Activated gamma-delta T cell (primary cell): ENCODE data around the gene FANCB.

Source experiments
- DNase-seq: peaks from one replicate; lab custom pipeline; 2025; lab: John Stamatoyannopoulos, UW

The FANCB gene

DNA sequence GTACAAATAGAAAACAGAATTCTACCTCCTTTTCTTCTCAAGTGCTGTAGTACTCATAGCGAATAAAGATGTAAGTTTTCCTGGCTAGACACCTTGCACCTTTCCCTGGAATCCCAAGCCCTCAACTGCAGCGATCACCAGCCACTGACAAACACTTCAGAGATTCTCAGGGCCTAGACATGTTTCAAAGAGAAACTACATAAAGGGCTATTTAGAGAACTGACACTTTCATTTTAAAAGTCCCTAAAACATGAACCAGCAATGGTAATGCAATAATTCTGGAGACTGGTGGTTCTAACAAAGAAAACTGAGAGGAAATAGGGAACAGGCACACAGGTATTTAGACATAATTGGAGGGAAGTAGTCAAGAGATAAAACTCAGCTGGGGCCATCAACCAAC is 35.7 kb downstream of the FANCB start:
- DNase-seq: no peak

- no peak for DNase-seq
Observed at GRCh38 chrX:14832586-14832985, 40.3 kb downstream of the FANCB start.

DNA sequence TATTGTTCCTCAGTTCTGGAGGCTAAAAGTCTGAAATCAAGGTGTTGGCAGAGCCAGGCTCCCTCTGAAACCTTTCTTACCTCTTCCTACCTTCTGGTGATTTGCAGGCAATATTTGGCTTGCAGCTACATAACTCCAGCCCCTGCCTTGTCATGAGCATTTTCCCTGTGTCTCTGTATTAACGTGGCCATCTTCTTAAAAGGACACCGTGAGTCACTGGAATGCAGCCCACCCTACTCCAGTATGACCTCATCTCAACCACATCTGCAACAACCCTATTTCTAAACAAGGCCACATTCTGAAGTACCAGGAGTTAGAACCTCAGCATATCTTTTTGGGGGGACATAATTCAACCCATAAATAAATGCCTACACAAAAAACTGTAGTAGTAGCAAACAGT is 40.7 kb downstream of the FANCB start:
- DNase-seq: no peak

DNA sequence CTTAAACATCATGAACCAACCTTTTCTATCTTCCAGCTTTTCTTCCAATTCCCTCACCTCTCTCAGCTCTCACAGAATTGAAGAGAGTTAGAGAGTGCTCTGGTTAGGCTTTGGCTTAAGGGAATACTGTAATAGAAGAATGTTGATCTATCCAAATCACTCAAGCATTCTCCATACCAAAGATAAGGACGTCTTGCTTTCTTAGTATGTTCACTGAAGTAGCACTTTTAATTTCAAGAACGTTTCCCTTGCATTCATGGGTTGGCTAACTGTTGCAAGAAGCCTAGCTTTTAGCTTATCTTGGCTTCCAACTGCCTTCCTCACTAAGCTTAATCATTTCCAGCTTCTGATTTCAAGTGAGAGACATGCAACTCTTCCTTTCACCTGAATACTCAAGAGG is 43.2 kb downstream of the FANCB start:
- no peak for DNase-seq

GRCh38 chrX:14826319-14826718 is 46.5 kb downstream of the FANCB start:
- DNase-seq: no peak

GRCh38 chrX:14825851-14826250 is 47.0 kb downstream of the FANCB start:
- no peak for DNase-seq

- no peak for DNase-seq
Observed at GRCh38 chrX:14819769-14820168, 53.1 kb downstream of the FANCB start.

- no peak for DNase-seq
Observed at GRCh38 chrX:14817571-14817970, 55.3 kb downstream of the FANCB start.

DNA sequence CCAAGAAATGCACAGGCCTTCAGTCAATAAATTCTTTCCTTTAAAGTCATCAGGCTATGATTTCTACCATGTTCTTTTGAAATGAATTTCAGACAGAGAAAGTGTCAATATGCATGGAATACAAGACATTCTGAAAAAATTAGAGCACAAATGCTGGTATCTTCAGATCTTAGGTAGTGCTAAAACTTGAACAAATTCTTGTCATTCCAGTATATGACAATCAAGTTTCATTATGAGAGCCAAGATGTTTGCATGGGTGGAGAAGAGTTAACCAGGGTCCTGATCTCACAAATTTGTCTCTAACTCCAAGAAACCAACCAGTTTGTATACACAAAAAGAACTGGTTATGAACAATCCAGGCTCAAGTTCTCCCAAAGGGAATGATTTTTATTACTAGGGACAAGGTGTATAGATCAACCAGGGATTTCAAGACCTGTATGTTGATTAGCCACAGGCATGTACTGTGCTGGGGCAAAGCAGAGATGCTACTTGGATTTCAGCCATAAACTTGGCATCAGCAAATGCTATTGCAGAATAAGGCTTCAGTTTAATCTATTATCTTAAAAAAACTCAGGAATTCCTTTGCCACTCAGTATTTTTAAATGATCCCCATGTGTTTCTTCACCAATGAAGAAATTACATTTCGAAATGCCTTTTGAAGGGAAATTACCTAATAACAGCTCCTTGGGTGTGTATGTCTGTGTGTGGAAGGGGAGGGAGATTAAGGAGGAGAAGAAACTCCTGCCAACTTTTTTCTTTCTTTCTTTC is 69.7 kb downstream of the FANCB start:
- no peak for DNase-seq

- no peak for DNase-seq
Observed at GRCh38 chrX:14801136-14801535, 71.7 kb downstream of the FANCB start.

GRCh38 chrX:14798805-14799397 is 74.0 kb downstream of the FANCB start:
- no peak for DNase-seq
